Neutrophil (primary cell): ENCODE results near the gene EHBP1.

Experiments
- H3K27ac ChIP-seq: fragments of 200-600 bp; sonication (generic); 2 replicates; pipeline ENCODE4 v1.5.1; 2016; ENCODE audit warnings: mild to moderate bottlenecking, moderate library complexity
- H3K27me3 ChIP-seq: fragments of 200-600 bp; sonication (generic); 2 replicates; pipeline ENCODE4 v1.6.0; 2016; ENCODE audit warnings: mild to moderate bottlenecking
- H3K36me3 ChIP-seq: fragments of 200-600 bp; sonication (generic); 2 replicates; pipeline ENCODE4 v1.5.1; 2017
- H3K4me1 ChIP-seq, 2 experiments: fragments of 200-600 bp in 1 of 2; sonication (generic) in 1 of 2; 1 replicate in 1 of 2; 2 replicates in 1 of 2; pipeline versions ENCODE4 v1.5.1 to v1.6.1; 2013 to 2016; ENCODE audit warnings: low read depth in 1 of 2, low read length in 1 of 2, mild to moderate bottlenecking in 1 of 2, moderate library complexity in 1 of 2; ENCODE audit not compliant: control insufficient read depth in 1 of 2, insufficient read depth in 1 of 2
- H3K4me3 ChIP-seq, 2 experiments: fragments of 200-600 bp in 1 of 2; sonication (generic) in 1 of 2; 1 replicate in 1 of 2; 2 replicates in 1 of 2; pipeline ENCODE4 v1.5.1; 2013 to 2016; ENCODE audit warnings: low read depth in 1 of 2, low read length in 1 of 2, mild to moderate bottlenecking in 1 of 2, moderate library complexity in 1 of 2
- H3K9me3 ChIP-seq: fragments of 200-600 bp; sonication (generic); 2 replicates; pipeline ENCODE4 v1.5.1; 2016
- TF ChIP-seq, protein P1 (sequence below): fragments of 200-600 bp; sonication (generic); IDR thresholded peaks from 2 replicates; pipeline ENCODE4 v1.5.1; 2016; ENCODE audit warnings: antibody characterized with exemption

Gene EHBP1

DNA sequence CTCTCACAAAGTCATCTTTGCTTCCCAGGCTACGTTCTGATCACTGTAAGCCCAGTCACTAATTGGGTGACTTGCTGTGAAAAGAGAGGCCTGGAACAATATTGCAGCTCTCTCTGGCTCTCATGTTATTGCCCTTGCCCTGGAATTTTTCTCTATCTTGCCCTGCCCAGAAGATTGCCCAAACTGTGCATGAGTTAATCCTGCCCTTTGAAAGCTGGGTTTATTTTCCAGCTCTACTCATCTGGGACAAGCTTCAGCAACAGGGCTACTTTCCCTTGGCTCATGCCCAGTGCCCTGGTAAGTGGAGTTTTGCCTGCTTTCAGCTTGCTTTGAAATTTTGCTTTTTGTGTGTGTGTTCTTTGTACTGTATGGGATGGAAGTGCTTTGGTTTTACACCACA, 6.9 kb upstream of the EHBP1 start:
- Histone ChIP-seq H3K27ac (no peak overlapping the region), H3K9me3 (no peaks in the 10 kb centered on the region), H3K4me3 (no peak overlapping the region), H3K36me3 (no peaks in the 10 kb centered on the region), H3K27me3 (no peaks in the 10 kb centered on the region), H3K4me1 (no peaks in the 10 kb centered on the region)
- TF ChIP-seq, protein P1, sequence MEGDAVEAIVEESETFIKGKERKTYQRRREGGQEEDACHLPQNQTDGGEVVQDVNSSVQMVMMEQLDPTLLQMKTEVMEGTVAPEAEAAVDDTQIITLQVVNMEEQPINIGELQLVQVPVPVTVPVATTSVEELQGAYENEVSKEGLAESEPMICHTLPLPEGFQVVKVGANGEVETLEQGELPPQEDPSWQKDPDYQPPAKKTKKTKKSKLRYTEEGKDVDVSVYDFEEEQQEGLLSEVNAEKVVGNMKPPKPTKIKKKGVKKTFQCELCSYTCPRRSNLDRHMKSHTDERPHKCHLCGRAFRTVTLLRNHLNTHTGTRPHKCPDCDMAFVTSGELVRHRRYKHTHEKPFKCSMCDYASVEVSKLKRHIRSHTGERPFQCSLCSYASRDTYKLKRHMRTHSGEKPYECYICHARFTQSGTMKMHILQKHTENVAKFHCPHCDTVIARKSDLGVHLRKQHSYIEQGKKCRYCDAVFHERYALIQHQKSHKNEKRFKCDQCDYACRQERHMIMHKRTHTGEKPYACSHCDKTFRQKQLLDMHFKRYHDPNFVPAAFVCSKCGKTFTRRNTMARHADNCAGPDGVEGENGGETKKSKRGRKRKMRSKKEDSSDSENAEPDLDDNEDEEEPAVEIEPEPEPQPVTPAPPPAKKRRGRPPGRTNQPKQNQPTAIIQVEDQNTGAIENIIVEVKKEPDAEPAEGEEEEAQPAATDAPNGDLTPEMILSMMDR: no peak

DNA sequence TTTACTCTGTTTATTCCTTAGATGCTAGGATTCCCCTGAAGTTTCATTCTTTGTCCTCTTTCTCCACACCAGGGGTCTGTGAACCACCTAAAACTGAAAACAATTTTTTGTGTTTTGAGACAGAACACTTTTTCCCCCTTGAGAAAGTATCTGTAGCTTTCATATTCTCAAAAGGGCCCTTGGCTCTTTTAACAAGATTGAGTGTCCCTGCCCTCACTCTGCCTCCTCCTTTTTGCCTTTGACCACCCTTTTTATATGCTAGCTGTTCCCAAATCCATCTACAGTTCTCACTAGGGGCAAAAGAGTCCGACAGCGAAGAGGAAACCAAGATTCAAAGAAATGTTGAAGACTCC, 883 bp upstream of the EHBP1 start:
- H3K36me3 ChIP-seq: no peaks in the 10 kb centered on the region
- TF ChIP-seq, protein P1: no peak
- peak overlapping the region; percentile 72 for H3K27ac ChIP-seq
- H3K9me3 ChIP-seq: no peaks in the 10 kb centered on the region
- peak overlapping the region; percentile 60 to 85 for H3K4me3 ChIP-seq
- peaks cover 14 to 15% of the 10 kb centered on the region in 2 experiments for H3K4me1 ChIP-seq
- H3K27me3 ChIP-seq: no peaks in the 10 kb centered on the region

DNA sequence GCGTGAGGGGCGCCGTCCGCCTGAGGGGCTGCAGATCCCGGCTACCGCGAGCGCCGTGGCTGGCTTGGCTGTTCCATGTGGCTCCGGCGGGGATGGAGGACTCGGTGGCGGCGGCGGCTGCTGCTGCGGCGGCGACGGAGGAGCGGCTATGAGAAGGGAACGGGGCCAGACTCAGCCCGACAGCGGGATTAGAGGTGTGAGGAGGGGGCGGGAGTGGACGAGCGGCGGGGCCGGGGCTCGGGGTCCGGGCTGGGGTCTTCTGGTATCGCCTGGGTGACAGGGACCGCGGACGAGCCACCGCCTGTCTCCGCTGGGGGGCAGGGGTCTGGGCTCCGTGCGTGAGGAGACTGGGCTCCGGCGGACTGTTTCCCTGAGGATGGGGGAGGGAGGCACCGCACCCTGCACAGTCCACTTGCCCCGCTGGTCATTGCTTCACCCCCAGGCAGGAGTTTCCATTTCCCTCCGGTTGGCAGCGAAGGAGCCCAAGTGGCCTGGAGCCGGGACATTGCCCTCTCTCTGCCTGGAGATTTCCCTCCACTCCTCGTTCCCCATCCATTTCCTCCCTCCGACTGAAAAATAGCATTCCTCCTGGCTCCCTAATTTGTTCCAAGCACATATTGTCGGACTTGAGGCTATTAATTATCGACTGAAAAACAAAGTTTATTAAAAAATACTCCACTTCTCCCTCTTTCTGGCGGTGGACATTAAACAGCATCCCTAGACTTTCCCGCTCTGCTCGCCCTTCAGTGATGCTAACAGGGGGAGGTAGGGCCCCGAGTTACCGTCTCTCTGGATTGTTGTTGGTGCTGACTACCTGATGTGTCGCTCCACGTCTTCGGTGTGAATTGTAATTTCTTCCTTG, 577 bp downstream of the EHBP1 start:
- peaks cover 14 to 15% of the 10 kb centered on the region in 2 experiments for H3K4me1 ChIP-seq
- TF ChIP-seq, protein P1: no peak
- H3K9me3 ChIP-seq: no peaks in the 10 kb centered on the region
- no peaks in the 10 kb centered on the region for H3K36me3 ChIP-seq
- peak overlapping the region; percentile 72 for H3K27ac ChIP-seq
- H3K27me3 ChIP-seq: no peaks in the 10 kb centered on the region
- H3K4me3 ChIP-seq: peak overlapping the region; percentile 60 to 85

DNA sequence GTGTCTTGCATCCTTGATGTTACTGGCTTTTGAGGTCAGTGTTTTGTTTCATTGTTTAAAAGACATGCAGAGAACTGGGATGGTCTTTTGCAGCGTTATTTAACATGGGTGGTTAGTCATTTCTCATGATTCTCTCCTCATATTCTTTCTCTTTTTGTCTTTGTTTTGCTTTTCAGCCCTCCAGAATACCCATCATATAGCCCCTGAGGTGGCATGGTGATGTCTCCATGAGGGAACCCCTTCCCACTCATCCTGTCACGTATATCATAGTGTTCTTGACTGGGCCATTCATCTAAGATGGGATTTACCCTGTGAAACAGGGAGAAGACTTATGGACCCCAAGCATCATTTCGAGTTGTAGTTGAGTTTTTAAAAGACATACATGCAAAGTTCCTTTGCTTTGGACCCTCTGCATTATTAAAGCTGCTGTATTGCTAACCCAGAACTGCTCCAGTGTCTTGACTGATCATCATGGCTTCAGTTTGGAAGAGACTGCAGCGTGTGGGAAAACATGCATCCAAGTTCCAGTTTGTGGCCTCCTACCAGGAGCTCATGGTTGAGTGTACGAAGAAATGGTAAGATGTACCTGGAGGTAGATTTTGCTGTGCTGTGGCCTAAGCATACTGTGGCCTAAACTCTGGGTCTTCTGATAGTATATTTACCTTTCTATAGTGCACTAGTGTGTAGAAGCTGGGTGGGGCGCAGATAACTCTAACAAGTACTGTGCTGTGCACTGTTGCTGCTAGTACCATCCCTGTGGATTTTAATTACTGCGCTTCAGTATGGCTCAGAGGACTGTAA, 1.4 kb downstream of the EHBP1 start:
- no peaks in the 10 kb centered on the region for H3K36me3 ChIP-seq
- H3K4me3 ChIP-seq: peak overlapping the region in 1 of 2 experiments; percentile 60
- H3K4me1 ChIP-seq: peaks cover 14 to 15% of the 10 kb centered on the region in 2 experiments
- H3K27me3 ChIP-seq: no peaks in the 10 kb centered on the region
- TF ChIP-seq, protein P1: no peak
- no peak overlapping the region for H3K27ac ChIP-seq
- H3K9me3 ChIP-seq: no peaks in the 10 kb centered on the region

DNA sequence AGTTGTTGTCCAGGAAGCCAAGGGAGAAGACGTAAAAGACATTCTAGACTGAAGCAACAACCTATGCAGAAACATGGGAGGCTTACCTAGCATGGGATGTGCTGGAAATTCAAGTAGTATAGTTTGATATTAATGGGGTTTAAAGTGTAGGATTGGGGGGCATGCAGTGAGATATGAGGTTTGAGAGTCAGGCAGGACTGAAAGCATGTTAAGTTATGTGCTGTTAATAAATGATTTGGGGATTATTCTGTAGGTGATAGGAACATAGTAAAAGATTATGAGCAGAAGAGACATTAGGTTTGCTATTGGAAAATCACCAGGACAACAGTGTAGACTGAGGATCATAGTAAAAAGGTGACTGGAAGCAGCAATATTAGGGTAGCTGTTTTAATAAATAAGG, 3.2 kb downstream of the EHBP1 start:
- Histone ChIP-seq H3K4me1 (peaks cover 14 to 15% of the 10 kb centered on the region in 2 experiments), H3K9me3 (no peaks in the 10 kb centered on the region), H3K4me3 (no peak overlapping the region), H3K27ac (no peak overlapping the region), H3K27me3 (no peaks in the 10 kb centered on the region), H3K36me3 (no peaks in the 10 kb centered on the region)
- TF ChIP-seq, protein P1: no peak
